H7 (cell line): Measurements from ENCODE around the gene NUPR2. TPM values are rescaled to one million over a fixed set of nuclear protein-coding genes. Genes with fewer than 3 reads are reported as not detected.
A peak's percentile ranks its signal among the peaks of the same experiment; 100 is the strongest.
"Not testable (repeated sequence)": the region's sequence is repeated elsewhere in the genome, so short reads cannot be mapped to it uniquely, and the experiment has no call there.

Experiments used
- DNase-seq: peaks from one replicate; pipeline ENCODE4 v3.0.0; 2012
- H3K27me3 ChIP-seq: 2 replicates; pipeline ENCODE4 v1.6.0; 2011; ENCODE audit warnings: mild to moderate bottlenecking, low read length; ENCODE audit not compliant: control insufficient read depth, insufficient read depth
- H3K36me3 ChIP-seq: replicated peaks from 2 replicates; pipeline ENCODE4 v1.5.1; 2011; ENCODE audit warnings: low read length; ENCODE audit not compliant: control insufficient read depth, insufficient read depth
- H3K4me3 ChIP-seq: 2 replicates; pipeline ENCODE4 v1.5.1; 2011; ENCODE audit warnings: low read depth, mild to moderate bottlenecking, control low read depth, low read length, moderate library complexity; ENCODE audit not compliant: insufficient read depth
- total RNA-seq: library from RNA; depleted of rRNA; stranded (reverse); fragments of >200 nt; shearing (Covaris generic); gene quantifications from 2 replicates; pipeline ENCODE4 v1.2.3, GENCODE V29; 2014; rRNA removed

NUPR2 gene
- total RNA-seq, 1 experiment from 2014 or later = not detected

- DNase-seq = peak; percentile 91
- peaks cover 14% of the 10 kb centered on the region for H3K36me3 ChIP-seq
- no peak overlapping the region for H3K4me3 ChIP-seq
- H3K27me3 ChIP-seq = no peaks in the 10 kb centered on the region
These were observed 41.8 kb downstream of the NUPR2 start for GRCh38 chr7:56074371-56074791.

- H3K27me3 ChIP-seq, H3K4me3 ChIP-seq: not testable (repeated sequence)
- peaks cover 16% of the 10 kb centered on the region for H3K36me3 ChIP-seq
These were observed 49.8 kb downstream of the NUPR2 start for GRCh38 chr7:56066376-56066775.

More at GRCh38 chr7:56066376-56066775, 49.8 kb downstream of the NUPR2 start:
- DNase-seq = not testable (repeated sequence)

Other genes with a start within 250 kb of the NUPR2 start
- 1.5 and 2.0 TPM in 2 replicates for gene ZNF713, start 229.0 kb downstream of the NUPR2 start, total RNA-seq
- 22.1 and 25.7 TPM in 2 replicates for gene MRPS17, start 164.5 kb downstream of the NUPR2 start, total RNA-seq
- gene NIPSNAP2, start 151.8 kb downstream of the NUPR2 start, total RNA-seq = 56.5 and 80.3 TPM in 2 replicates
- 50.4 and 66.8 TPM in 2 replicates for gene PSPH, start 65.0 kb downstream of the NUPR2 start, total RNA-seq
- gene CCT6A, start 64.7 kb downstream of the NUPR2 start, total RNA-seq = 284 and 324 TPM in 2 replicates
- gene SUMF2, start 52.1 kb downstream of the NUPR2 start, total RNA-seq = 107 and 109 TPM in 2 replicates
- 0.14 and 0.59 TPM in 2 replicates for gene PHKG1, start 23.5 kb downstream of the NUPR2 start, total RNA-seq
- 174 and 191 TPM in 2 replicates for gene CHCHD2, start 9.9 kb downstream of the NUPR2 start, total RNA-seq